ENCODE data around the gene UAP1L1.
A peak's percentile ranks its signal among the peaks of the same experiment; 100 is the strongest.

UAP1L1 gene

GRCh38 chr9:137042751-137043727 is 34.3 kb upstream of the UAP1L1 start:
- no peak for DNase-seq

- DNase-seq = no peak
Measured at GRCh38 chr9:137044037-137044436, 33.3 kb upstream of the UAP1L1 start.

GRCh38 chr9:137044502-137045177 is 32.7 kb upstream of the UAP1L1 start:
- DNase-seq = no peak

- no peak for DNase-seq
Measured at GRCh38 chr9:137045294-137046087, 31.8 kb upstream of the UAP1L1 start.

- peak; percentile 86 for DNase-seq
Measured at GRCh38 chr9:137046088-137046787, 31.1 kb upstream of the UAP1L1 start, which contains the start of gene NPDC1. NPDC1 (minus strand) TSS chr9:137046177; CDS start chr9:137045989, 188 bp downstream.

- DNase-seq = no peak
Measured at GRCh38 chr9:137048655-137049543, 28.4 kb upstream of the UAP1L1 start.

GRCh38 chr9:137049544-137050449 is 27.5 kb upstream of the UAP1L1 start:
- peak; percentile 64 for DNase-seq

DNA sequence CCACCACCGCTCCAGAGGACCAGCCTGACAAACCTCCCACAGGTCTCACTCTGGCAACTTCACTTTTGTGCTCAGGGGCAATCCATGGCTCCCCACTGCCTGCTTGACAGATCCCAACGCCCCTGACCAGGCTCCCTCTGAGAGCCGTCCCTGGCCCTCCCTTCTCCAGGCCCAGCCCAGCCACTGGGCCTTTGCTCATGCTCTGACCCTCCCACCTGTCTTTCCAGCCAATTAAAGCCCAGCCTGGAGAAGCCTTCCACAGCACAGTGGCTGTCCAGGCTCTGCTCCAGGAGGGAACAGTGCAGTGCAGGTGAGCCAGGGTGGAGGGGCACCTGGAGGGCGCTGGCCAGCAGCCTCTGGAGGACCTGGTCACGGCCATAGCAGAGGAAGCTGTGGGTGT is 26.7 kb upstream of the UAP1L1 start:
- DNase-seq = no peak

DNA sequence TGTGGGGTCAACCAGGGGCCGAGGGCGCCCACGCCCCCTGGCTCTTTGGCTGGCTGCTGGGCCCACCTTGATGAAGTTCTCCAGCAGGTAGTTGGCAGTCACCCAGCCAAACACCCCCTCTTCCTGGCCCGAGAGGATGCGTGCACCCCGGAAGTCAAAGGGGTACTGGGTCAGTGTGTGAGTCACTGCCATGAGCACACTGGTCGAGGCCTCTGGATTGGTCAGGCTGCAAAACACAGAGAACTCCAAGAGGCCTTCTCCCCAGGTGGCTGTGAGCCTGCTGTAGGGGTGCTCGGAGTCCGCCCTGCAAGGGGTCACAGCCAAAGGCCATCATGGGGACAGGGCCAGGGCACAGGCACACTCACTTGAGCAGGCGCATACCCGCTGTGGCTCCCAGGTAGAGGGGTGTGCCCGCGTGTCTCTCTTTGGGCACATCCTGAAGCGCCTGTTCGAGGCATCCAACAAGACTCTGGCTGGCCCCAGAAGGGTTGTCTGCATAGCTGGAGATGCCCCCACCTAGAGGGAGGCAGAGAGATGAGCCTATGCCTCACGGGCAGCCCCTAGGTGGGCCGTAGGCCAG is 26.1 kb upstream of the UAP1L1 start:
- DNase-seq = no peak

GRCh38 chr9:137052293-137052692 is 25.0 kb upstream of the UAP1L1 start:
- DNase-seq = no peak

DNA sequence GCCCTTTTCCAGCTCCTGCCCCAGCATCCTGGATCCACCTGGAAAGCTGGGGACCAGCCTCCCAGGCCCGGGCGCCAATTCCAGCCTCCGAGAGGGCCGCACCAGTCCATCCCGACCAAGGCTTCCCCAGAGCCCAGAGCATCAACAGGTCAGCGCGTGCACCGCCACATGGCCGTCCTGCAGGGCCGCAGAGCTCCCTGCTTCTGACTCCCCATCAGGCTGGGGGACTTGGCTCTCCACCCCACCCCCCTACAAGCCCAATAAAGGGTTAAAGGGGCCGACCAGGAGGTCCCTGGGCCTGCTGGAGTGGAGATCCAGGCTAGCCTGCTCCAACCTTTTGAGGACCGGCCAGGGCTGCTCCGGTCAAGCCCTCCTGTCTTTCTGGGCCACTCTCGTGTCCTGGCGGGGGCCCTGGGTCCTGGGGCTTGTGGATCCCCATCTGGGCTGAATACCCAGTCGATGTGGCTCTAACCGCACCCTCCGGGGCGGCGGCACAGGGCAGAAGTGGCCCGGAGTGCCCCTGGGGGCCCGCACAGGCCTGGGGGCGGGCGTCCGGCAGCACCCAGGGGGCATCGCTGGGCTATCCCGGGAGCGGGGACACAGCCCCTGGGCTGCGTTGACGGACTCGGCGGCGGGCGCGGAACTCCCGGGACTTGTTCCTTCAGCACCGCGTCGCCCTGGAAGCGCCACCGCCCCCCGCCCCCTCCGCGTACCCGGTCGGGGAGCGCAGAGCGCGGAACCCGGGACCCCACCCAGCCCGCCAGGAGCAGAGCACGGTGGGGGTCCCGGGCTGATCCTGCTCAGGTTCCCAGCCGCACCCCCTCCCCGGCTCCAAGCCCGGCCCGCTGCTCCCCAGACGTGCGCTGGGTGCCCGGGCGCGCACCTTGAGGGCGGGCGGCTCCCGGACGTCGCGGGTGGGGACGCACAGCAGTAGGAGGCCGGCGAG is 24.0 kb upstream of the UAP1L1 start:
- no peak for DNase-seq

- peak; percentile 55 for DNase-seq
Measured at GRCh38 chr9:137053944-137054931, 23.1 kb upstream of the UAP1L1 start, which contains the start of gene ENTPD2. ENTPD2 (minus strand) TSS chr9:137054061; CDS start chr9:137053997, 64 bp downstream.

DNA sequence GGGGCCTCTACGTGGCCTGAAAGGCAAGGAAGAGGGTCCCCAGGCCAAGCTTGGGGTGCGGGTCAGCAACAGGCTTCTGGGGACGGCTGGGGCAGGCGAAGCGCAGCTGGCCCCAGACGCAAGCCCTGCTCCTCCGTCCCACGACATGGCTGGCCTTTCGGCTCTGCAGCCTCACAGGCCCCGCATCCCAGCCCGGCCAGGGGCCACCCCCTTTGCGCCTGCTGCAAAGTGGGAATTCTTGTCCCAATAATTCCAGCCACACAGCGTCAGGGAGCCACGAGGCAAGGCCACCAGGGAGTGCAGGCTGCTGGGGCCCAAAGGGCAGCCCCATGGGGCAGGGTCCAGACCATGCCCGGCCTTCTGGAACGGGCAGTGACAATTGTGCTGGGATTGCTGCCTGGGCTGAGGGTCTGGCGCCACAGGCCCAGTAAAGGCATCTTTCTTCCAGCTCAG is 22.4 kb upstream of the UAP1L1 start:
- no peak for DNase-seq

- DNase-seq = no peak
Measured at GRCh38 chr9:137055385-137056364, 21.6 kb upstream of the UAP1L1 start.

DNA sequence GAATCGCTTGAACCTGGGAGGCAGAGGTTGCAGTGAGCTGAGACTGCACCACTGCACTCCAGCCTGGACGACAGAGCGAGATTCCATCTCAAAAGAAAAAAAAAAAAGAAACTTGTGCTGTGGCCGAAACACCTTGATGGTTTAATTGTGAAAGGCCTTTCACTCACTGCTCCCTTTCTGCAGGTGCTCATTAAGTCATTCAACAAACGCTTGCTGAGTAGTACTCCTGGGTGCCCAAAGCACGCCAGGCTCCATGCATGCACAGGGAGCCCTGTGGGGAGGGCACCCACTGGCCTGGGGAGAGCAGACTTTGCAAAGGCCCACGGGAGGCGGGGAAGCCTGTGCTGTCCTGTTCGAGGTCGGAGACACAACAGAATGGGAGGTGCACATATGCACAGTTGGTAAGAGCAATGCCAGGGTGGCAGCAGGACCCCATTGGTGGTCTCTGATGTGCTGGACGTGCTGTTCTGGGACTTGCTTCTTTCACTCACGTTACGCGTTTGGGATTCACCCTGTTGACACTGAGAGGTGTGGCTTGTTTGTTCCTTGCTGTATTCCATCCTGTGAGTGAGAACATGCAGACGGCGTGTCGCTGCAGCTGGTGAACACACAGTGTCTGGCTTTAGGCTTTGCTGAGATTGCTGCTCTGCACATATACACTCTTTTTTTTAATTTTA is 20.4 kb upstream of the UAP1L1 start:
- no peak for DNase-seq

All from CD4-positive, alpha-beta T cell treated with Interleukin-12 subunit alpha and Interleukin-12 subunit beta, for 1 hour (primary cell).